ENCODE results near the gene SP2. TPM values are rescaled to one million over a fixed set of nuclear protein-coding genes. Genes with fewer than 3 reads are reported as not detected.

Gene SP2
- total and polyA plus RNA-seq, 2 of the 13 experiments (the other 11 are each of a cell fraction or from before 2014, with no cell fraction given): 1.4 to 4.8 TPM

DNA sequence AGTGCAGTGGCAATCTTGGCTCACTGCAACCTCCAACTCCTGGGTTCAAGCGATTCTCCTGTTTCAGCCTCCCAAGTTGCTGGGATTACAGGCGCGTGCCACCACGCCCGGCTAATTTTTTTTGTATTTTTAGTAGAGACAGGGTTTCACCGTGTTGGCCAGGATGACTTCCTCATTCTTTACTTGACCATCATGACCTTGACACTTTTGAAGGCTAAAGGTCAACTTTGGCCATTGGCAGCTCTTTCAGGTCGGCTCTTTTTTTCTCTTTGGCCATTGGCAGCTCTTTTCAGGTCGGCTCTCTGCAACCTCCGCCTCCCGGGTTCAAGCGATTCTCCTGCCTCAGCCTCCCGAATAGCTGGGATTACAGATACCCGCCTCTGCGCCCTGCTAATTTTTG lies 23.9 kb downstream of the SP2 start (continued):
- TF ChIP-seq, protein P1, sequence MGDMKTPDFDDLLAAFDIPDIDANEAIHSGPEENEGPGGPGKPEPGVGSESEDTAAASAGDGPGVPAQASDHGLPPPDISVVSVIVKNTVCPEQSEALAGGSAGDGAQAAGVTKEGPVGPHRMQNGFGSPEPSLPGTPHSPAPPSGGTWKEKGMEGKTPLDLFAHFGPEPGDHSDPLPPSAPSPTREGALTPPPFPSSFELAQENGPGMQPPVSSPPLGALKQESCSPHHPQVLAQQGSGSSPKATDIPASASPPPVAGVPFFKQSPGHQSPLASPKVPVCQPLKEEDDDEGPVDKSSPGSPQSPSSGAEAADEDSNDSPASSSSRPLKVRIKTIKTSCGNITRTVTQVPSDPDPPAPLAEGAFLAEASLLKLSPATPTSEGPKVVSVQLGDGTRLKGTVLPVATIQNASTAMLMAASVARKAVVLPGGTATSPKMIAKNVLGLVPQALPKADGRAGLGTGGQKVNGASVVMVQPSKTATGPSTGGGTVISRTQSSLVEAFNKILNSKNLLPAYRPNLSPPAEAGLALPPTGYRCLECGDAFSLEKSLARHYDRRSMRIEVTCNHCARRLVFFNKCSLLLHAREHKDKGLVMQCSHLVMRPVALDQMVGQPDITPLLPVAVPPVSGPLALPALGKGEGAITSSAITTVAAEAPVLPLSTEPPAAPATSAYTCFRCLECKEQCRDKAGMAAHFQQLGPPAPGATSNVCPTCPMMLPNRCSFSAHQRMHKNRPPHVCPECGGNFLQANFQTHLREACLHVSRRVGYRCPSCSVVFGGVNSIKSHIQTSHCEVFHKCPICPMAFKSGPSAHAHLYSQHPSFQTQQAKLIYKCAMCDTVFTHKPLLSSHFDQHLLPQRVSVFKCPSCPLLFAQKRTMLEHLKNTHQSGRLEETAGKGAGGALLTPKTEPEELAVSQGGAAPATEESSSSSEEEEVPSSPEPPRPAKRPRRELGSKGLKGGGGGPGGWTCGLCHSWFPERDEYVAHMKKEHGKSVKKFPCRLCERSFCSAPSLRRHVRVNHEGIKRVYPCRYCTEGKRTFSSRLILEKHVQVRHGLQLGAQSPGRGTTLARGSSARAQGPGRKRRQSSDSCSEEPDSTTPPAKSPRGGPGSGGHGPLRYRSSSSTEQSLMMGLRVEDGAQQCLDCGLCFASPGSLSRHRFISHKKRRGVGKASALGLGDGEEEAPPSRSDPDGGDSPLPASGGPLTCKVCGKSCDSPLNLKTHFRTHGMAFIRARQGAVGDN (CRISPR knock-in tag; IDR thresholded peaks at IDR 0.05): peak; percentile 27
- TF ChIP-seq NR2F1 (CRISPR knock-in tag; IDR thresholded peaks at IDR 0.05): peak in 1 of 2 experiments; percentile 32; a peak in 1 of 4 replicates

DNA sequence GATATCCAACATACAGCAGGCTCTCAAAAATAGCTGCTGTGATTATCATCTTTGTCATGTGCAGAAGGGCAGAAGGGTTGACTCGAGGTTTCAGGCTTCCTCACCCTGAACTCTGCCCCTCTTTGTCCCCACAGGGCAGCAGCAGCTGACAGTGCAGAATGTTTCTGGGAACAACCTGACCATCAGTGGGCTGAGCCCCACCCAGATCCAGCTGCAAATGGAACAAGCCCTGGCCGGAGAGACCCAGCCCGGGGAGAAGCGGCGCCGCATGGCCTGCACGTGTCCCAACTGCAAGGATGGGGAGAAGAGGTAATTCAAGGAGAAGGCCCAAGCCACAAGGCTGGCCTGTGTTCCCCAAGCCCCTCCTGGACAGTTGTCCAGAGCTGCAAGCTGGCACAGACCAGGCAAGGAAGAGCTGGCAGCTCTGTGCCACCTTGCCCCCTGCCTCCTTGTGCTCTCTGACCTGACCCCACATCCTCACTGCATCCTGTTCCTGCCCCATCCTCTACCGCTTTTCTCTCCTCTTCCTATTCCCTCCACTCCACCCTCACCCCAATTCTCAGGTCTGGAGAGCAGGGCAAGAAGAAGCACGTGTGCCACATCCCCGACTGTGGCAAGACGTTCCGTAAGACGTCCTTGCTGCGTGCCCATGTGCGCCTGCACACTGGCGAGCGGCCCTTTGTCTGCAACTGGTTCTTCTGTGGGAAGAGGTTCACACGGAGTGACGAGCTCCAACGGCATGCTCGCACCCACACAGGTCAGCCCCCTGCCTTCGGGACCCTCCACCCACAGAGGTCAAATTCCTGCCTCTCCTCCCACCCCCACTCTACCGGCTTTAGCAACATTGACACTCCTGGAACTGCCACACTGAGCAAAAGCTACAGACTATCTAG lies 29.0 kb downstream of the SP2 start:
- FAIRE-seq: no peak
- TF ChIP-seq SIN3B (IDR thresholded peaks at IDR 0.05; ENCODE audit: low read length) (no peak), JUNB (CRISPR knock-in tag; IDR thresholded peaks at IDR 0.05; ENCODE audit: borderline replicate concordance) (no peak), ARID2 (CRISPR knock-in tag; IDR thresholded peaks at IDR 0.05; ENCODE audit: borderline replicate concordance) (no peak), HOXA5 (CRISPR knock-in tag; IDR thresholded peaks at IDR 0.05) (no peak), ZNF317 (CRISPR knock-in tag; IDR thresholded peaks at IDR 0.05) (no peak), ZNF501 (CRISPR knock-in tag; IDR thresholded peaks at IDR 0.05) (no peak), ZNF891 (CRISPR knock-in tag; IDR thresholded peaks at IDR 0.05) (peak; percentile 53; the same call in 1 of the 2 replicates), ISL2 (CRISPR knock-in tag; IDR thresholded peaks at IDR 0.05) (no peak)
- TF ChIP-seq, protein P1 (CRISPR knock-in tag; IDR thresholded peaks at IDR 0.05): peak; percentile 25
- TF ChIP-seq, protein P2, sequence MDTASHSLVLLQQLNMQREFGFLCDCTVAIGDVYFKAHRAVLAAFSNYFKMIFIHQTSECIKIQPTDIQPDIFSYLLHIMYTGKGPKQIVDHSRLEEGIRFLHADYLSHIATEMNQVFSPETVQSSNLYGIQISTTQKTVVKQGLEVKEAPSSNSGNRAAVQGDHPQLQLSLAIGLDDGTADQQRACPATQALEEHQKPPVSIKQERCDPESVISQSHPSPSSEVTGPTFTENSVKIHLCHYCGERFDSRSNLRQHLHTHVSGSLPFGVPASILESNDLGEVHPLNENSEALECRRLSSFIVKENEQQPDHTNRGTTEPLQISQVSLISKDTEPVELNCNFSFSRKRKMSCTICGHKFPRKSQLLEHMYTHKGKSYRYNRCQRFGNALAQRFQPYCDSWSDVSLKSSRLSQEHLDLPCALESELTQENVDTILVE (CRISPR knock-in tag; IDR thresholded peaks at IDR 0.05): no peak

More for the DNA sequence above, 29.0 kb downstream of the SP2 start:
- no peaks in the 10 kb centered on the region for H3K79me2 ChIP-seq (ENCODE audit: insufficient read depth, low read length)
- ATAC-seq (0 out of 3 replicates have a peak, but pooled peaks have one; percentile 15), DNase-seq (ENCODE audit: low spot score) (no peak)
- no peaks in the 10 kb centered on the region for H3K27me3 ChIP-seq (ENCODE audit: control insufficient read depth in 1 of 2, insufficient read depth in 2 of 2, low read length in 2 of 2)
- no peak overlapping the region for H3K4me2 ChIP-seq (ENCODE audit: low read depth, low read length)
- H4K20me1 ChIP-seq (ENCODE audit: insufficient read depth, low read length): no peaks in the 10 kb centered on the region
- CTCF ChIA-PET (ENCODE audit: low intra/inter-chr PET ratio, low total read pairs): no interaction called here
- H3K9me3 ChIP-seq (ENCODE audit: low read length): no peaks in the 10 kb centered on the region
- POLR2A ChIA-PET: interaction anchor here (1.0 to 1.5 kb wide), 3 partner anchors 17 to 46 kb away, joined by 3 to 5 read pairs (median 3); partner anchors contain the start of genes CDK5RAP3, PNPO and SP2
- no peak overlapping the region for H3K27ac ChIP-seq (ENCODE audit: extremely low read length, insufficient read depth, low read length)
- no peak overlapping the region for H3K9ac ChIP-seq (ENCODE audit: insufficient read depth, low read depth, low read length)
- whole genome bisulfite sequencing (ENCODE audit: low lambda C conversion rate): 95% methylated on average over 23 of the region's 23 CpGs
- no peak overlapping the region for H3K4me3 ChIP-seq (replicated peaks in 1 of 3; ENCODE audit: insufficient read depth in 1 of 3, low read depth in 2 of 3, low read length in 3 of 3)
- no peak overlapping the region for H2AFZ ChIP-seq (ENCODE audit: low read length)
- no TSS peak for BruUV-seq (replicated peaks)
- in situ Hi-C loops (cut with HindIII; ENCODE audit: extremely low pct_ligation_motif_present, low pct_unique_long_range_greater_than_20kb): no loop called here
- H3K4me1 ChIP-seq (ENCODE audit: insufficient read depth, low read length): peaks cover 12% of the 10 kb centered on the region
- intact Hi-C loops (cut with micrococcal nuclease; ENCODE audit: unreplicated experiment): no loop called here
- peaks cover 16 to 21% of the 10 kb centered on the region in 2 experiments for H3K36me3 ChIP-seq (replicated peaks in 1 of 2; ENCODE audit: control insufficient read depth in 1 of 2, insufficient read depth in 2 of 2, low read length in 2 of 2)

Measured in HepG2 (cell line).